ENCODE data around the gene MAMLD1. TPM values are rescaled to one million over a fixed set of nuclear protein-coding genes. Genes with fewer than 3 reads are reported as not detected.
A peak's percentile ranks its signal among the peaks of the same experiment; 100 is the strongest.

The MAMLD1 gene
- total and polyA plus RNA-seq, 11 donors = 1.2 to 3.0 (median 1.4) TPM

GRCh38 chrX:150411656-150412055 is 48.5 kb downstream of the MAMLD1 start:
- no peak for DNase-seq
- H3K4me3 ChIP-seq = no peak overlapping the region
- intact Hi-C loops (cut with DNase I) = no loop called here

DNA sequence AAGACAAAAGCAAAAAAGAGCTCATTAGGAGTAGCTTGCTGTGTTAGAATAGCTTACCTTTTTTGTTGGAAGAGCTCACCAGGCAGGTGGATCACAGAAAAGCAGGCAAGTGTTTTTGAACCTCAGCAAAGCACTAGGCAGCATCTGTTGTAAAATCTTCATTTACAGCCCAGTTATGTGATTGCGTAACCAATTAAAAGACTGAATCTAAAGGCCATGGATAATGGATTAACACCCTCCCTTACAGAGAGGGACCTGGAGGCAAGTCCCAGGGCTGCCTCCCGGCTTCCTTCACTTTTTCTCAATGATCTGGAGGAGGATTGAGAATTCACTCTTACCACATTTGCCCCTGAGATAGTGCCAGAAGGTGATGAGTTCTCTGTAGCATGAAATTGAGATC is 51.1 kb downstream of the MAMLD1 start:
- Histone ChIP-seq H3K27ac (no peak overlapping the region), H3K36me3 (no peaks in the 10 kb centered on the region), H3K4me3 (no peak overlapping the region), H3K4me1 (peaks cover 0 to 14% (median 4%) of the 10 kb centered on the region in 12 donors), H3K27me3 (peaks cover 0 to 3% (median 0%) of the 10 kb centered on the region in 9 donors), H3K9me3 (no peaks in the 10 kb centered on the region)
- intact Hi-C loops (cut with DNase I) = no loop called here
- DNase-seq (no peak), ATAC-seq (no peak)
- TF ChIP-seq, protein P1, sequence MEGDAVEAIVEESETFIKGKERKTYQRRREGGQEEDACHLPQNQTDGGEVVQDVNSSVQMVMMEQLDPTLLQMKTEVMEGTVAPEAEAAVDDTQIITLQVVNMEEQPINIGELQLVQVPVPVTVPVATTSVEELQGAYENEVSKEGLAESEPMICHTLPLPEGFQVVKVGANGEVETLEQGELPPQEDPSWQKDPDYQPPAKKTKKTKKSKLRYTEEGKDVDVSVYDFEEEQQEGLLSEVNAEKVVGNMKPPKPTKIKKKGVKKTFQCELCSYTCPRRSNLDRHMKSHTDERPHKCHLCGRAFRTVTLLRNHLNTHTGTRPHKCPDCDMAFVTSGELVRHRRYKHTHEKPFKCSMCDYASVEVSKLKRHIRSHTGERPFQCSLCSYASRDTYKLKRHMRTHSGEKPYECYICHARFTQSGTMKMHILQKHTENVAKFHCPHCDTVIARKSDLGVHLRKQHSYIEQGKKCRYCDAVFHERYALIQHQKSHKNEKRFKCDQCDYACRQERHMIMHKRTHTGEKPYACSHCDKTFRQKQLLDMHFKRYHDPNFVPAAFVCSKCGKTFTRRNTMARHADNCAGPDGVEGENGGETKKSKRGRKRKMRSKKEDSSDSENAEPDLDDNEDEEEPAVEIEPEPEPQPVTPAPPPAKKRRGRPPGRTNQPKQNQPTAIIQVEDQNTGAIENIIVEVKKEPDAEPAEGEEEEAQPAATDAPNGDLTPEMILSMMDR (IDR thresholded peaks at IDR 0.05) = no peak
- TF ChIP-seq POLR2A (IDR thresholded peaks at IDR 0.05) = no peak
- WGBS, 4 donors = 59 to 98% (median 81%) methylated on average over 2 of the region's 2 CpGs

More at GRCh38 chrX:150411656-150412055, 48.5 kb downstream of the MAMLD1 start:
- WGBS, 4 donors = 59 to 78% (median 69%) methylated on average over 2 of the region's 2 CpGs
- Histone ChIP-seq H3K9me3 (no peaks in the 10 kb centered on the region), H3K36me3 (no peaks in the 10 kb centered on the region), H3K27ac (no peak overlapping the region), H3K27me3 (peaks cover 0 to 3% (median 0%) of the 10 kb centered on the region in 9 donors), H3K4me1 (peaks cover 0 to 22% (median 4%) of the 10 kb centered on the region in 12 donors)
- ATAC-seq = no peak
- TF ChIP-seq POLR2A (IDR thresholded peaks at IDR 0.05) = no peak
- TF ChIP-seq, protein P1 (IDR thresholded peaks at IDR 0.05) = no peak

GRCh38 chrX:150416469-150416868 is 53.4 kb downstream of the MAMLD1 start:
- WGBS, 4 donors = 73 to 89% (median 75%) methylated on average over 6 of the region's 6 CpGs
- intact Hi-C loops (cut with DNase I) = no loop called here

GRCh38 chrX:150421816-150422215 is 58.7 kb downstream of the MAMLD1 start:
- WGBS, 4 donors = 22 to 42% (median 34%) methylated on average over 8 of the region's 8 CpGs
- Histone ChIP-seq H3K27me3 (peaks cover 0 to 4% (median 0%) of the 10 kb centered on the region in 9 donors), H3K4me1 (peaks cover 0 to 4% (median 0%) of the 10 kb centered on the region in 12 donors), H3K9me3 (no peaks in the 10 kb centered on the region), H3K36me3 (no peaks in the 10 kb centered on the region), H3K27ac (no peak overlapping the region), H3K4me3 (no peak overlapping the region)
- intact Hi-C loops (cut with DNase I) = no loop called here
- ATAC-seq (peak; percentile 31 to 82 (median 50)), DNase-seq (peak in 4 of 5 donors; percentile 13 to 44 (median 30))
- TF ChIP-seq, protein P1 (IDR thresholded peaks at IDR 0.05) = no peak
- TF ChIP-seq POLR2A (IDR thresholded peaks at IDR 0.05) = no peak

More at GRCh38 chrX:150416469-150416868, 53.4 kb downstream of the MAMLD1 start:
- Histone ChIP-seq H3K4me3 (no peak overlapping the region), H3K4me1 (no peaks in the 10 kb centered on the region), H3K9me3 (no peaks in the 10 kb centered on the region), H3K27ac (no peak overlapping the region), H3K27me3 (no peaks in the 10 kb centered on the region), H3K36me3 (no peaks in the 10 kb centered on the region)
- DNase-seq (no peak), ATAC-seq (no peak)
- TF ChIP-seq POLR2A (IDR thresholded peaks at IDR 0.05) = no peak
- TF ChIP-seq, protein P1 (IDR thresholded peaks at IDR 0.05) = no peak
